Liver (tissue), 9 donors: ENCODE results near the gene OR6B1. TPM values are rescaled to one million over a fixed set of nuclear protein-coding genes. Genes with fewer than 3 reads are reported as not detected.

Source experiments
- DNase-seq: peaks from one replicate; pipeline ENCODE4 v3.0.0-alpha.2; 2017; ENCODE audit warnings: low spot score
- H3K27ac ChIP-seq, 2 donors: one replicate each; pipeline ENCODE4 v1.7.0; 2013; ENCODE audit warnings: inconsistent platforms in 2 of 2, low read length in 2 of 2, control low read depth in 1 of 2, low read depth in 1 of 2, mild to moderate bottlenecking in 1 of 2
- H3K27me3 ChIP-seq, 4 donors: one replicate each; pipeline versions ENCODE4 v1.6.1 to v1.7.0; 2013; ENCODE audit warnings: low read length in 3 of 4, inconsistent platforms in 1 of 4, mild to moderate bottlenecking in 1 of 4, moderate library complexity in 1 of 4; ENCODE audit not compliant: control insufficient read depth in 4 of 4, insufficient read depth in 4 of 4
- H3K36me3 ChIP-seq, 4 donors: one replicate each; pipeline versions ENCODE4 v1.6.1 to v1.7.0; 2013; ENCODE audit warnings: low read length in 3 of 4, mild to moderate bottlenecking in 3 of 4, low read depth in 1 of 4, moderate library complexity in 1 of 4; ENCODE audit not compliant: control insufficient read depth in 4 of 4, insufficient read depth in 3 of 4
- H3K4me1 ChIP-seq, 4 donors: one replicate each; pipeline versions ENCODE4 v1.6.1 to v1.7.0; 2013; ENCODE audit warnings: low read length in 3 of 4, mild to moderate bottlenecking in 3 of 4, moderate library complexity in 1 of 4; ENCODE audit not compliant: control insufficient read depth in 4 of 4, insufficient read depth in 4 of 4
- H3K4me3 ChIP-seq, 3 donors: one replicate each; pipeline versions ENCODE4 v1.6.1 to v1.7.0; 2013; ENCODE audit warnings: low read length in 3 of 3, control low read depth in 1 of 3, low read depth in 1 of 3, mild to moderate bottlenecking in 1 of 3
- H3K9ac ChIP-seq, 2 donors: one replicate each; pipeline ENCODE4 v1.7.0; 2013; ENCODE audit warnings: low read length in 2 of 2, mild to moderate bottlenecking in 2 of 2, moderate library complexity in 2 of 2, control low read depth in 1 of 2, low read depth in 1 of 2
- H3K9me3 ChIP-seq, 4 donors: one replicate each; pipeline versions ENCODE4 v1.6.1 to v1.7.0; 2013; ENCODE audit warnings: low read length in 3 of 4; ENCODE audit not compliant: control insufficient read depth in 4 of 4
- ATF3 ChIP-seq: IDR thresholded peaks from 2 replicates; pipeline ENCODE4 v1.6.1; 2016; ENCODE audit warnings: antibody characterized with exemption
- CTCF ChIP-seq: fragments of 150-350 bp; IDR thresholded peaks from 2 replicates; pipeline ENCODE4 v1.5.1; 2017; ENCODE audit warnings: improper control_type of control experiment, low read depth, low read length; ENCODE audit not compliant: missing input control
- FOXA1 ChIP-seq: IDR thresholded peaks from 2 replicates; pipeline ENCODE4 v1.6.1; 2016; ENCODE audit warnings: antibody characterized with exemption
- FOXA2 ChIP-seq: IDR thresholded peaks from 2 replicates; pipeline ENCODE4 v1.6.1; 2016; ENCODE audit warnings: antibody characterized with exemption
- GABPA ChIP-seq, 2 donors: IDR thresholded peaks in 1 of 2; conservative IDR thresholded peaks in 1 of 2; 2 replicates each; pipeline ENCODE4 v1.6.1; 2016; ENCODE audit warnings: antibody characterized with exemption in 2 of 2, mild to moderate bottlenecking in 1 of 2, moderate library complexity in 1 of 2
- HNF4A ChIP-seq, 2 donors: conservative IDR thresholded peaks; 2 replicates each; pipeline ENCODE4 v1.6.1; 2016; ENCODE audit warnings: antibody characterized with exemption in 2 of 2, mild to moderate bottlenecking in 2 of 2
- HNF4G ChIP-seq: IDR thresholded peaks from 2 replicates; pipeline ENCODE4 v1.6.1; 2016; ENCODE audit warnings: antibody characterized with exemption
- JUND ChIP-seq, 2 donors: IDR thresholded peaks; 2 replicates each; pipeline ENCODE4 v1.6.1; 2016; ENCODE audit warnings: antibody characterized with exemption in 2 of 2
- RAD21 ChIP-seq, 2 donors: IDR thresholded peaks; 2 replicates each; pipeline ENCODE4 v1.6.1; 2016; ENCODE audit warnings: antibody characterized with exemption in 2 of 2, mild to moderate bottlenecking in 2 of 2
- REST ChIP-seq: IDR thresholded peaks from 2 replicates; pipeline ENCODE4 v1.6.1; 2016; ENCODE audit warnings: antibody characterized with exemption, mild to moderate bottlenecking
- RXRA ChIP-seq, 2 donors: IDR thresholded peaks; 2 replicates each; pipeline ENCODE4 v1.6.1; 2017 to 2018; ENCODE audit warnings: antibody characterized with exemption in 2 of 2, mild to moderate bottlenecking in 1 of 2
- SP1 ChIP-seq: IDR thresholded peaks from 2 replicates; pipeline ENCODE4 v1.6.1; 2018; ENCODE audit warnings: antibody characterized with exemption, mild to moderate bottlenecking
- TAF1 ChIP-seq: conservative IDR thresholded peaks from 2 replicates; pipeline ENCODE4 v1.6.1; 2016; ENCODE audit warnings: antibody characterized with exemption, mild to moderate bottlenecking
- WGBS: extraction: QIAGEN DNeasy Blood & Tissue Kit; methylation state at CpG from one replicate; pipeline ENCODE4 v1.1.7; 2013; 5-methylcytosine and 5-hydroxymethylcytosine counted together
- polyA plus RNA-seq, 2 donors: library from polyadenylated mRNA; stranded (reverse) in 1 of 2; unstranded in 1 of 2; fragments of 200-250 nt in 1 of 2; fragments of >200 nt in 1 of 2; fragmentation: Nextera tagmentation in 1 of 2; extraction: Ambion mirVana in 1 of 2; gene quantifications; one replicate each; pipeline versions ENCODE4 v1.2.1 to v1.2.3, GENCODE V29; 2013 to 2015
- total RNA-seq, 2 donors: library from RNA; depleted of rRNA; stranded (reverse); fragments of >200 nt; gene quantifications; one replicate each; pipeline ENCODE4 v1.2.3, GENCODE V29; 2014
- donor health status: healthy.
- donor health status: healthy.
- donor health status: healthy.
- donor health status: healthy.
- donor health status: healthy.

Gene OR6B1
- total and polyA plus RNA-seq, 4 donors: 0.05 TPM; not detected in 3

- no peak for TF ChIP-seq SP1
- no peak for TF ChIP-seq FOXA1
- TF ChIP-seq TAF1: no peak
- no peak for TF ChIP-seq RAD21 (IDR thresholded peaks at IDR 0.05)
- no peak for TF ChIP-seq ATF3
- no peak for TF ChIP-seq JUND (IDR thresholded peaks at IDR 0.05)
- no peak for TF ChIP-seq REST
- no peak for TF ChIP-seq FOXA2
- TF ChIP-seq HNF4G: no peak
- H3K27me3 ChIP-seq: no peaks in the 10 kb centered on the region
- H3K27ac ChIP-seq: no peak overlapping the region
- no peaks in the 10 kb centered on the region for H3K4me1 ChIP-seq
- H3K9me3 ChIP-seq: no peaks in the 10 kb centered on the region
- H3K4me3 ChIP-seq: no peak overlapping the region
- no peaks in the 10 kb centered on the region for H3K36me3 ChIP-seq
- DNase-seq: no peak
- 76% methylated on average over 2 of the region's 2 CpGs for WGBS
- no peak overlapping the region for H3K9ac ChIP-seq
Measured at GRCh38 chr7:143979998-143980397, 20.1 kb upstream of the OR6B1 start.

- Histone ChIP-seq H3K4me3 (no peak overlapping the region), H3K27me3 (no peaks in the 10 kb centered on the region), H3K4me1 (no peaks in the 10 kb centered on the region), H3K9me3 (no peaks in the 10 kb centered on the region), H3K9ac (no peak overlapping the region), H3K27ac (no peak overlapping the region), H3K36me3 (no peaks in the 10 kb centered on the region)
- no peak for DNase-seq
- 93% methylated on average over 10 of the region's 10 CpGs for WGBS
- TF ChIP-seq HNF4A (conservative IDR thresholded peaks at IDR 0.05): no peak
Measured at GRCh38 chr7:143980746-143981510, 19.2 kb upstream of the OR6B1 start.

GRCh38 chr7:143983960-143984359 is 16.2 kb upstream of the OR6B1 start:
- 89% methylated on average over 5 of the region's 5 CpGs for WGBS
- H3K27ac ChIP-seq: no peak overlapping the region
- H3K27me3 ChIP-seq: no peaks in the 10 kb centered on the region
- no peak overlapping the region for H3K9ac ChIP-seq
- no peaks in the 10 kb centered on the region for H3K9me3 ChIP-seq
- TF ChIP-seq JUND (IDR thresholded peaks at IDR 0.05) (no peak), TAF1 (no peak), CTCF (no peak), ATF3 (no peak), REST (no peak), RXRA (IDR thresholded peaks at IDR 0.05) (no peak), GABPA (IDR thresholded peaks at IDR 0.05 in 1 of 2, conservative IDR thresholded peaks at IDR 0.05 in 1 of 2) (no peak), SP1 (no peak)
- H3K4me1 ChIP-seq: no peaks in the 10 kb centered on the region
- no peaks in the 10 kb centered on the region for H3K36me3 ChIP-seq
- no peak for DNase-seq
- H3K4me3 ChIP-seq: no peak overlapping the region
